Mesendoderm (in vitro differentiated cells): ENCODE data around the gene NAV2.

ENCODE experiments used
- DNase-seq: peaks from one replicate; pipeline ENCODE4 v3.0.0; 2013
- H2AK5ac ChIP-seq: 2 replicates; pipeline ENCODE4 v1.6.1; 2013; ENCODE audit warnings: low read length, inconsistent platforms
- H2BK120ac ChIP-seq: 2 replicates; pipeline ENCODE4 v1.6.1; 2013; ENCODE audit warnings: low read depth, mild to moderate bottlenecking, low read length, moderate library complexity, mixed read lengths
- H2BK15ac ChIP-seq: replicated peaks from 2 replicates; pipeline ENCODE4 v1.6.1; 2013; ENCODE audit warnings: low read depth, mild to moderate bottlenecking, moderate library complexity
- H2BK5ac ChIP-seq: 2 replicates; pipeline ENCODE4 v1.6.1; 2013; ENCODE audit warnings: low read length, inconsistent platforms
- H3K18ac ChIP-seq: 2 replicates; pipeline ENCODE4 v1.6.1; 2013; ENCODE audit warnings: mild to moderate bottlenecking, low read length, mixed read lengths
- H3K23ac ChIP-seq: one replicate; pipeline ENCODE4 v1.6.1; 2013; ENCODE audit warnings: low read length
- H3K27ac ChIP-seq: 2 replicates; pipeline ENCODE4 v1.5.1; 2013; ENCODE audit warnings: low read depth, mild to moderate bottlenecking, inconsistent platforms, low read length, moderate library complexity
- H3K27me3 ChIP-seq: 2 replicates; pipeline ENCODE4 v1.6.1; 2013; ENCODE audit warnings: low read length, control low read depth, mild to moderate bottlenecking, inconsistent platforms; ENCODE audit not compliant: insufficient read depth, poor library complexity
- H3K36me3 ChIP-seq: 2 replicates; pipeline ENCODE4 v1.6.1; 2013; ENCODE audit warnings: low read length, inconsistent platforms; ENCODE audit not compliant: control insufficient read depth, insufficient read depth
- H3K4ac ChIP-seq: one replicate; pipeline ENCODE4 v1.6.1; 2013; ENCODE audit warnings: low read depth, mild to moderate bottlenecking, low read length, moderate library complexity
- H3K4me1 ChIP-seq: 2 replicates; pipeline ENCODE4 v1.6.1; 2013; ENCODE audit warnings: low read depth, low read length, inconsistent platforms; ENCODE audit not compliant: control insufficient read depth
- H3K4me2 ChIP-seq: 2 replicates; pipeline ENCODE4 v1.6.1; 2013; ENCODE audit warnings: low read length
- H3K4me3 ChIP-seq: 2 replicates; pipeline ENCODE4 v1.5.1; 2013; ENCODE audit warnings: mild to moderate bottlenecking, low read length
- H3K56ac ChIP-seq: one replicate; pipeline ENCODE4 v1.6.1; 2013; ENCODE audit warnings: low read length
- H3K79me1 ChIP-seq: 2 replicates; pipeline ENCODE4 v1.6.1; 2013; ENCODE audit warnings: low read length, inconsistent platforms
- H3K79me2 ChIP-seq: 2 replicates; pipeline ENCODE4 v1.6.1; 2013; ENCODE audit warnings: mild to moderate bottlenecking, low read length; ENCODE audit not compliant: control insufficient read depth, insufficient read depth
- H3K9ac ChIP-seq: 2 replicates; pipeline ENCODE4 v1.6.1; 2013; ENCODE audit warnings: low read length, inconsistent platforms
- H4K5ac ChIP-seq: one replicate; pipeline ENCODE4 v1.6.1; 2013; ENCODE audit warnings: low read length
- H4K8ac ChIP-seq: one replicate; pipeline ENCODE4 v1.6.1; 2013; ENCODE audit warnings: low read depth, mild to moderate bottlenecking, control low read depth, low read length, moderate library complexity
- WGBS: extraction: QIAGEN DNeasy Blood & Tissue Kit; methylation state at CpG from one replicate; pipeline ENCODE4 v1.1.7; 2013; ENCODE audit warnings: low lambda C conversion rate, missing lambda C conversion rate; ENCODE audit not compliant: insufficient coverage; ENCODE audit errors: extremely low coverage; 5-methylcytosine and 5-hydroxymethylcytosine counted together

NAV2 gene

DNA sequence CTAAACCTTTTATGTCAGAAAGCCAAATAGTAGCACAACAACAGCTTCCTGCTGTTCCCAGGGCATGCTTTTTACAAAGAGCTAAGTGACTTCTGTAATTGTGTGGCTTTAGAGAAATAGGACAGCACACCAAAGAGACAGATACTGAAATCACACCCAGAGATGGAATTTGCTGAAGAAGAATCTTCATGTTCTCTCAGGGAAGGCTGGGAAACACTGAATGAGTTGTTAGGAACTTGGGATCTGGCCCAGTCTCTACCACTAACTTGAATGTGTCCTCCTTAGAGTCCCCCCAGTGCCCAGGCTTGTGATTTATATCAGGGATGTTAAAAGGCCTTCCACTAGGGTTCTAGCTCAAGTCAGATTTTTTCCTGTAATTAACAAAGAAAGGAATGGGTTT lies 272.5 kb downstream of the NAV2 start:
- no peak for DNase-seq
- Histone ChIP-seq H3K9ac (no peak overlapping the region), H2BK120ac (no peak overlapping the region), H3K4me3 (no peak overlapping the region), H3K4ac (no peak overlapping the region), H2BK15ac (no peak overlapping the region), H3K27me3 (no peaks in the 10 kb centered on the region), H3K36me3 (no peaks in the 10 kb centered on the region), H3K27ac (no peak overlapping the region), H2AK5ac (no peak overlapping the region), H3K79me1 (no peaks in the 10 kb centered on the region), H3K79me2 (no peaks in the 10 kb centered on the region), H2BK5ac (no peak overlapping the region), H3K56ac (no peak overlapping the region), H3K4me2 (no peak overlapping the region), H3K18ac (no peak overlapping the region), H4K5ac (no peak overlapping the region), H4K8ac (no peak overlapping the region), H3K4me1 (peaks cover 9% of the 10 kb centered on the region), H3K23ac (no peak overlapping the region)

DNA sequence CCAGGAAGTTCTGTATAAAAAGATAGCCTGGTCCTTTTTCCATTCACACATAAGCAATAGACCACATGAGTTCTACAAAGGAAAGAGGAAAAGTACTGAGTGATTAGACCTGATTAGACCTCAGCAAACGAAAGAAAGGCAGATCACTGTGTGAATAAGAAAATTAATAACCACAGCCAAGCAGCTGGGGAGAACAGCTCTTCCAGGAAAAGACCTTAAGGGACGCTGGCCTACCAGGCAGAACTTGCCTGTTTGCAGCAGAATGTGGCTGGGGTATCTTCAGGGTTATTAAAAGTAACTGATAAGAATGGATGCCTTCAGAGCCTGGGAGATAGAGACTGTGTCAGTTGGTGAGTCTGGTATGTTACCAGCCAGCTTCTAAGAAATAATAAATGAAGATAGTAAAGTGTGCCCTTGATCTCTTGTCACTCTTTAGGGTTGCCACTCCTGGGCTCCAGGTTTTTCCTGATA lies 274.7 kb downstream of the NAV2 start:
- Histone ChIP-seq H3K23ac (no peak overlapping the region), H3K4me2 (no peak overlapping the region), H2BK5ac (no peak overlapping the region), H3K4me3 (no peak overlapping the region), H3K79me2 (no peaks in the 10 kb centered on the region), H3K18ac (no peak overlapping the region), H3K27ac (no peak overlapping the region), H3K4ac (no peak overlapping the region), H3K9ac (no peak overlapping the region), H3K56ac (no peak overlapping the region), H3K36me3 (no peaks in the 10 kb centered on the region), H3K27me3 (no peaks in the 10 kb centered on the region), H2BK120ac (no peak overlapping the region), H2AK5ac (no peak overlapping the region), H2BK15ac (no peak overlapping the region), H3K4me1 (peaks cover 6% of the 10 kb centered on the region), H4K5ac (no peak overlapping the region), H3K79me1 (no peaks in the 10 kb centered on the region), H4K8ac (no peak overlapping the region)
- WGBS, result no CpG with 5 or more reads among the region's 2 CpGs
- DNase-seq, result peak; percentile 68

DNA sequence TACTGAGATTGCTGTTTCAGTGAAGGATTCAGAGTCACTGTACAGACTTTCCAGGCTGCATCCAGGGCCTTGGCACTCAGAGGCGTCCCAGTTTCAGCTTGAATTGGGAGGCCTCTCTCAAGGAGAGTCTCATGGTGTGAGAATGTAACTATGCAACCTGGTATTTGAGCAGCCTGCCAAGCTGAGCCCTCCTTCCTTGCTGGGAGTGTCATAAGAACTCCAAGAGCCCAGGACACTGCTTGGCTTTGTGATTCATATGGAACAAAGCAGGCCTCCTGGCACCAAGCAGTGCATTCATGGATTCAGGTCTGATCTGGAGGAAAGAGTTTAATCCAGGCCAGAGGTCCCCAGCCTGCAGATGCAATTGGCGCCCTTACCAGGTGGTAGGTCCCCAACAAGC lies 276.0 kb downstream of the NAV2 start:
- no peak overlapping the region for H4K5ac ChIP-seq
- no peak overlapping the region for H2BK15ac ChIP-seq
- H3K27ac ChIP-seq, result no peak overlapping the region
- no peaks in the 10 kb centered on the region for H3K36me3 ChIP-seq
- H2BK120ac ChIP-seq, result no peak overlapping the region
- no peak overlapping the region for H4K8ac ChIP-seq
- H2AK5ac ChIP-seq, result no peak overlapping the region
- no peak overlapping the region for H3K9ac ChIP-seq
- DNase-seq, result peak; percentile 74
- H3K23ac ChIP-seq, result no peak overlapping the region
- H3K18ac ChIP-seq, result no peak overlapping the region
- H3K4ac ChIP-seq, result no peak overlapping the region
- H3K27me3 ChIP-seq, result no peaks in the 10 kb centered on the region
- no peaks in the 10 kb centered on the region for H3K79me1 ChIP-seq
- H3K4me3 ChIP-seq, result no peak overlapping the region
- no peaks in the 10 kb centered on the region for H3K79me2 ChIP-seq
- no peak overlapping the region for H2BK5ac ChIP-seq
- H3K4me1 ChIP-seq, result peaks cover 6% of the 10 kb centered on the region
- H3K4me2 ChIP-seq, result no peak overlapping the region
- no peak overlapping the region for H3K56ac ChIP-seq
- whole genome bisulfite sequencing, result no CpG with 5 or more reads among the region's 2 CpGs

DNA sequence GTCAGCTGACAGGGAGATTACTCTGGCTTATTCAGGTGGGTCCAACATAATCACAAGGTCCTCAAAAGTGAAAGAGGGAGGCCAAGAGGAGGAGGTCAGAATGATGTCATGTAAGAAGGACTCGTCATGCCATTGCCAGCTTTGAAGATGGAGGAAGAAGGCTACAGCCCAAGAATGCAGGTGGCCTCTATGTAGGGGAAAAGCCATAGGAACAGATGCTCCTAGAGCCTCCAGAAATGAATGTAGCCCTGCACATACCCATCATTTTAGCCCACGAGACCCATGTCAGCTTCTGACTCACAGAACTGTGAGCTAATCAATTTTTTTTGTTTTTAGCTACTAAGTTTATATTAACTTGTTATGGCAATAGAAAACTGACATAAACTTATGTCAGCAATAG lies 276.6 kb downstream of the NAV2 start:
- Histone ChIP-seq H4K5ac (no peak overlapping the region), H3K36me3 (no peaks in the 10 kb centered on the region), H2BK15ac (no peak overlapping the region), H3K4me2 (no peak overlapping the region), H3K4me1 (peaks cover 6% of the 10 kb centered on the region), H2AK5ac (no peak overlapping the region), H3K27ac (no peak overlapping the region), H3K9ac (no peak overlapping the region), H3K4ac (no peak overlapping the region), H3K79me1 (no peaks in the 10 kb centered on the region), H2BK120ac (no peak overlapping the region), H3K18ac (no peak overlapping the region), H3K4me3 (no peak overlapping the region), H3K27me3 (no peaks in the 10 kb centered on the region), H3K56ac (no peak overlapping the region), H3K79me2 (no peaks in the 10 kb centered on the region), H2BK5ac (no peak overlapping the region), H3K23ac (no peak overlapping the region), H4K8ac (no peak overlapping the region)
- no peak for DNase-seq
- WGBS, result no CpG with 5 or more reads among the region's 2 CpGs

DNA sequence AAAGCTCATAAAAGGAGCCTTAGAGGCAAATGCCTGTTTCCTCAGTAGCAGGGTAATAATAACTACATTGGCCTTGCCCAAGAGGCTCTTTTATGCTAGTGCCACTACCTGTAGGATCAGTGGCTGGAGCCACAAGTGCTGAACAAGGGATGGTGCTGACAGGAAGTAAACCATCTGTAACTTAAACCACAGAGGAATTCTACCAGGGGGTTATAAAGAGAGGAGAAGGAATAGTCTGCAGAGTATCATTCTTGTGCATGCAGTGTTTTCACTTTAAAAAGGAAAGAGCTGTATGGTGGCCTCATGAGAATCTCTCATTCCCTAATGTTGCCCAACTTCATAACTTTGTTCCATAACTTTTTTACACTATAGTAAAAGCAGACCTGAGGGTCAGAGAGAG lies 279.5 kb downstream of the NAV2 start:
- no peak overlapping the region for H3K18ac ChIP-seq
- H3K79me1 ChIP-seq, result no peaks in the 10 kb centered on the region
- H3K4me3 ChIP-seq, result no peak overlapping the region
- no peaks in the 10 kb centered on the region for H3K27me3 ChIP-seq
- no peak overlapping the region for H4K5ac ChIP-seq
- peaks cover 6% of the 10 kb centered on the region for H3K4me1 ChIP-seq
- no peak overlapping the region for H3K4me2 ChIP-seq
- no peak overlapping the region for H3K9ac ChIP-seq
- no peak overlapping the region for H2BK120ac ChIP-seq
- H3K27ac ChIP-seq, result no peak overlapping the region
- H2AK5ac ChIP-seq, result no peak overlapping the region
- H4K8ac ChIP-seq, result no peak overlapping the region
- H3K23ac ChIP-seq, result no peak overlapping the region
- H3K4ac ChIP-seq, result no peak overlapping the region
- no peaks in the 10 kb centered on the region for H3K79me2 ChIP-seq
- no peak for DNase-seq
- H3K56ac ChIP-seq, result no peak overlapping the region
- no peak overlapping the region for H2BK5ac ChIP-seq
- no peaks in the 10 kb centered on the region for H3K36me3 ChIP-seq
- H2BK15ac ChIP-seq, result no peak overlapping the region

DNA sequence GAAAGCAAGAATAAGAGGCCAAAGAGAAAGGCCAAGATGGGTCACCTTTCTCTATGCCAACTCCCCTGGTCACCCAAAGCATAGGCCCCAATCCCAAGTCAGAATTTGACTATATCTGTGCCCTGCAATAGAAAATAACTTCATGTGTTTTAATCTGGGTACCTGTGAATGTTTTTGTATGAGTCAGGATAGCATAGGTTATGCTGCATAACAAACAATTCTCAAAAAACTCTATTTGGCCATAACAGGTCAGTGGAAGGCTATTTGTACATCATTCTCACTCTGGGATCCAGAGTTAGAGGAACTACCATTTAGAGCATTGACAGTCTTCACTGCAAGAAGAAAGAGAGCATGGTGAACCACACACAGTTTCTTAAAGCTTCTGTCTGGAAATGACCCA lies 280.4 kb downstream of the NAV2 start:
- H3K79me2 ChIP-seq, result no peaks in the 10 kb centered on the region
- H3K27me3 ChIP-seq, result no peaks in the 10 kb centered on the region
- H3K4me2 ChIP-seq, result no peak overlapping the region
- H3K79me1 ChIP-seq, result no peaks in the 10 kb centered on the region
- H3K27ac ChIP-seq, result no peak overlapping the region
- H4K8ac ChIP-seq, result no peak overlapping the region
- H3K56ac ChIP-seq, result no peak overlapping the region
- no peak overlapping the region for H3K9ac ChIP-seq
- H3K4ac ChIP-seq, result no peak overlapping the region
- H2BK15ac ChIP-seq, result no peak overlapping the region
- H3K4me3 ChIP-seq, result no peak overlapping the region
- H2BK120ac ChIP-seq, result no peak overlapping the region
- H4K5ac ChIP-seq, result no peak overlapping the region
- H2BK5ac ChIP-seq, result no peak overlapping the region
- H3K23ac ChIP-seq, result no peak overlapping the region
- DNase-seq, result no peak
- H3K18ac ChIP-seq, result no peak overlapping the region
- no peaks in the 10 kb centered on the region for H3K36me3 ChIP-seq
- no peak overlapping the region for H2AK5ac ChIP-seq
- H3K4me1 ChIP-seq, result peaks cover 1% of the 10 kb centered on the region
